ENCODE results near the gene FASTK.

FASTK gene

DNA sequence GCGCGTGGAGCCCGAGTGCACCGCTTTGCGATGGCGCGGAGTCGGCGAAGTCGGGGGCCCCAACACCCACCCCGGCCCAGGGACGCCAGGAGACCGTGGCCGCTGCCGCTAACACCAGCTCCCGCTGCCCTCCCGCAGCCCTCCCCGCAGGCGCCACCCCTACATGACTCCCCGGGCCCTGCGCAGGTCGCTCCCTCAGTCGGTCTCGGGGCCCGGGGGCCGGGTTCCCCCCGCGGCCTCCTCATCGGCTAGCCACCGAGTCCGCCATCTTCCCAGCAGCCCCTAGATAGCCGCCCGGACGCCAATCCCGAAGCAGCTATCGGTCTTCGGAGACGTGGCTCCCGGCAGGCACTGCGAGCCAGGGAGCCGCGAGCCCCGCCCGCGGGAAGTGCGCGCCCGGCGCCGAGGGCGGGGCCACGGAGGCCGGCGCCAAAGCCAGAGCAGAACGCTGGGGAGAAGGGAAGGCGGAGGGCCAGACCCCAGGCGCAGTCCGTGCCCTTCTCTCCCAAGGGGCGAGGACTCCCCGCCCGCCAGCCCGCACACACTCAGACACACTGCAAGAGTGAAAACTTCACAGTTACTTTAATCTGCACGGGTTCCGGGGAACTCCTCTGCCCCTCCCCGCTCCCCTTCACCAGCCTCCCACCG lies at the start of gene FASTK:
FASTK (minus strand) TSS at position 288 of the 648 bp plus-strand sequence; CDS start at position 245, 43 bp downstream.
- peak; percentile 75 for DNase-seq

DNA sequence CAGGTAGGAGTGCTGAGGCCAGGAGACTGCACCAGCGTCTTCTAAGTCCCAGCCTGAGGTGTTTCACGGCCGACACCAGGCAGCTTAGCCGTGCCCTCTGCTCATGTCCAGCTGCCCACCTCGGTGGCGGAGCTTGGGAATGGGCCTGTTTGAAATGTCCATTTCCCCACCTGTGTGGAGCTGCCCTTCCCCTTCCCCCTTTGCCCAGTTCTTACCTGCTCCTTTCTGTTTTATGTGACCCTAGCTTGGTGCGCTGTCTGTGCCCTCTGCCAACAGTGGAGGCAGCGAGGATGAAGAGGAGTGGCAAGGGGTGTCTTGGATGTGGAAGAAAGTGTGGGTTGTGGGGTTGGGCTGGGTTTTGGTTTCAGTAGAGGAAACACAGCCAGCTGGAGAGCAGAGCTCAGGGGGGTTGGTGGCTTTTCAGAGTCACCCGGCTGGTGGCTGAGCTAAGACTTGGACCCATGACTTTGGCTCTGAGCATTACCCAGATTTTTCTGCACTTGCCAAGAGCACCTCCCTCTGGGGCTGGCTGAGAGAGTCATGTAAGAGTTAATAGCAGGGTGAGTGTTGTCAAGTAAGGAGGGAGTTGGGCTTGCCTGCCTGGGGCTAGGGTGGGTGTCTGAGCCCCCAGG lies 49.5 kb upstream of the FASTK start:
- no peak for DNase-seq

GRCh38 chr7:151129117-151129959 lies 48.7 kb upstream of the FASTK start:
- DNase-seq: no peak

DNA sequence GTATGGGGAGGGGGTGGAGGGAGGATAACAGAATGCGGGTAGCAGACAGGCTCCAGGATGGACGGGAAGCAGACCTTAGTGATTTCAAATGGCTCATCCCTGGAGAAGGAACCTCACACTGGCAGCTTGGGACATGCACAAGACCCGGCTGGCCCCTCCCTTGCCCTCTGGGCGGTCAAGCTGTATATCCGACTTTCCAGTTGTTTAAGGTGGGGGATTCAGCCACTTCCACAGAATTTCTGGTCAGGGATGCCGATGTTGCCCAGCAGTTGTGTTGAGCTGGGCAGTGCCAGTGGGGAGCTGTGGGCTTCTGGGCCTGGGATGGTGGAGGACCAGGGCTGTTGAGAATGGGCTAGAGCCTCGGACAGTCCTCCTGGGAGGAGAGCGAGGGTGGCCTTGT lies 48.1 kb upstream of the FASTK start:
- DNase-seq: no peak

- DNase-seq: no peak
These were observed 47.5 kb upstream of the FASTK start for GRCh38 chr7:151128144-151128543.

- no peak for DNase-seq
These were observed 46.0 kb upstream of the FASTK start for GRCh38 chr7:151126491-151127137.

DNA sequence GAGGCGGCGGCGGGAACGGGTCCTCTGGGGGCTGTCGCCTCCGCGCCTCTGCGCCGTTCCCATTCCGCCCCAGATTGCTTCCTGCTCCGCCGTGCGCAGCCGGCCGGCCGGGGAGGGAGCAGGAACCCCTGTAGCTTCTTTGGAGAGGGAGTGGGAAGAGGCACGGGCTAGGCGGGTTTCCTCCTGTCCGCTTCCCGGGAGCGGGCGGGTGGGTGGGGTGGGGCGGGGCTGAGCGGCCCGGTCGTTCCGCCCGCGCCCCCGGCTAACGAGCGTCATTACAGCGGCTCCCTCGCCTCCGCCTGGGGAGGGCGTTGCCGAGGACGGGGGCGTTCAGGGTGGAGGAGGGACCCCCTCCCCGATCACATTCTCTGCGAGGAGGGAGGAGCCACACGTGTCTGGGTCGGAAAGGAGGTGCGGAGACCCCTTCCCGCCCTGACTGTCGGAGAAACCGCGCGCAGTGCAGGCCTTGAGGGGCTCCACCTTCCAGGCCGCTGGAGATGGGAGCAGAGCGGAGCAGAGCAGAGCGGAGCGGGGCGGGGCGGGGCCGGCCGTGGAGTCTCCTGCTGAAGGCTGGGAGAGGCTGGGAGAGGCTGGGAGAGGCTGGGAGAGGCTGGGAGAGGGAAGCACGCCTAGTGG lies 45.4 kb upstream of the FASTK start:
- no peak for DNase-seq

DNA sequence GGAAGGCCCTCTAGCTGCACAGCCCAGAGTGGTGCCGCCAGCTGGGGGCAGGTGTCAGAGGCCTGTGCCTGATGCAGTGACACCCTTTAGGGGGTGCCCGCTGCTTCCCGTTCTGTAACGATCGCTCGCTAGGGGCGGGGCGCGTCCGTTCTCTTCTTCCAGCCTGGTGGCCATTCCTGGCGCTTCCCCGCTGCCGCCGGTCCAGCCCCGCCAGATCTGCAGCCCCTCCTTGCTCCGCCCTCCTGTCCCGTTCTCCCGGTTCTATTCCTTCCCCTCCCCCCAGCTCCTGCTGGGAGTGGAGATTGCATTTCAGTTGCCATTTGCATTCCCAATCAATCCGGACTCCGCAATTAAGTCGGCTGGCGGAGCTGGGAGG lies 44.8 kb upstream of the FASTK start:
- no peak for DNase-seq

GRCh38 chr7:151124899-151125399 lies 44.3 kb upstream of the FASTK start:
- DNase-seq: no peak

DNA sequence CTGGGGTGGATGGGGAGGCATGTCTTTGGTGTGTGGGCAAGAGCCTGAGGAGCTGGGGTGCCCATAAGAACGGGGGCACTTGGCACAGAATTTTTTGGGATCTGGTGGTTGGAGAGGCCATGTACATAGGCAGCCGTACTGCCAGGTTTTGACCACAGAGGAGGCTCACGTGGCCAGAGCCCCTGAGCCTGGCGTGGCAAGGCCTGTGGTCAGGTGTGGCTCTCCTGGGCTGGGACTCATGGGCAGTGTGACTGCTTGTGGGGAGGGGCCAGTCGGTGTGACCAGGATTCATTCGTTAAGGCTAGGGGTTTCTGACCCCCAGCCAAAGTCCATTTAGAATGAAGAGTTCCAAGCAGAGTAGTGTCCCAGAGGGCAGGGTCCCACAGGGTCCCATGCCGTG lies 43.9 kb upstream of the FASTK start:
- DNase-seq: no peak

DNA sequence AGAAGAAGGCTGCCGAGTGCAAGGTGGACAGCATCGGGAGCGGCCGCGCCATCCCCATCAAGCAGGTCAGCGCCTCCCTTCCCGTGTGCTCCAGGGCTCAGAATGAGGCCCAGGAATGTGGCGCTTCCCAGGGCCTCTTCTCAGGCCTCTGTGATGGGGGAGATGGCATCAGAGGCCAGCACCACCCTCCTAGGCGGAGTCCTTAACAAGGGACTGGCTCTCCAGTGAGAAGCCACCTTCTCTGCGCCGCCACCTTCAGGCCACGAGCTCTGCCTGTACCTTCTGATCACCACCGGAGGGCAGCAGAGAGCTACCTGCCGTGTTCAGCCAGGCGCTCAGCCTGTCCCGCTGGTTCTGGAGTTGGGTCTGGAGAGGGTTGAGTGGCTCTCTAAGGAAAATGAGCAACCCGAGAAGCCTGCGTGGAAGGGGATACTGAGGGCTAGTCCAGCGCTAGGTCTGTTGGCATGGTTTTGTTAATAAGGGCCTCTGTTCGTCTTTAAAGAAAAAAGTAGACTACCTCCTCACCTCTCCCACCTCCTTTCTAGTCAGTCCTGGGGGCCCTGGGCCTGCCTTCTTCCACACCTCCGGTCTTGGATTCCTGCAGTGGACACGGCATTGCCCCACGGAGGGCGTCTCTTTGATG lies 43.3 kb upstream of the FASTK start:
- peak; percentile 42 for DNase-seq

DNA sequence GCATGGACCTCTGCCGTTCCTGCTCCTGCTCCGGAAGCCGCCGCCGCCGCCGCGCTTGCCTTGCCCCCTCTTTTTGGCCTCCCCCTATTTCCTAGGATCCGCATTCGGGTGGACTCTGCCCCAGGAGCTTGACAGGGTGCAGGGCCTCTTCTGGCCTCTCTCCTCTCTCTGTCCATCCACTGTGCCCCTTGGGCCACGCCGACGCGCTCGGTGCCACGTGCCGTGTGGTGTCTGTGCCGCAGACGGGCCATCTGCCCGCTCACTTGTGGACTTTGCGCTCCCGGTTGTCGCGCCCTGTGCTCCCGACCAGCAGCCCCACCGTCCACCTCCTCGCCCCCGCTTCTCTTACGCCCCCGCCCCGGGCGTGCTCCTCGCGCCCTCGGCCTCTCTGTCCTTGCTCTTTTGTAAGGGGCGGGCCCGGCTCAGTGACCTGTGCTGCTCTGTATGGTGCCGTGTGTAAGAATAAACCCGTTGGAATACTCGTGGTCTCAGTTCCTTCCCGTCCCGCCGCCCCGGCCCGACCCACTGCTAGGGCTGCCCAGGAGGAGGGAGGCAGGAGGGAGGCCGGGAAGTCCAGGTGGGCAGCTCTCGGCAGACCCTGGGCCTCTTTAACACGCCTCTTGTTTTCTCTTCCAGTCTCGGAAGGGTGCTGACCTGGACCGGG lies 42.7 kb upstream of the FASTK start:
- DNase-seq: no peak

DNA sequence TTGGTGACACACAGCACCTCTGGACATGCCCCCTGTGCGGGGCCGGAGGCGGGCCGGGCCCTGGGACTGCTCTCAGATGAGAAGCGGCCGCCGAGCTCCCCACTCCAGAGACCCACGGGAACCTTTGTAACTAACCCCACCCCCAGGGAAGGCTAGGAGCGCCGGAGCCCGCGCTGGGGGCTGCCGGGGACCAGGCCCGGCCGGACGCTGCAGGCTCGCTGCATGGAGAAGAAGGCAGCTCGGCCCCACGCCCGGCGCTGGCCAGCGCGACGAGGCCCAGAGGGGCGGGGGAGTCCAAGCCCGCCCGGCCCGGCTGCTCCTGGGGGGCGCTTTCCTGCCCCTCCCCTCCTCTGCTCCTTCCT lies 42.2 kb upstream of the FASTK start:
- no peak for DNase-seq

- no peak for DNase-seq
These were observed 41.7 kb upstream of the FASTK start for GRCh38 chr7:151122276-151122675.

DNA sequence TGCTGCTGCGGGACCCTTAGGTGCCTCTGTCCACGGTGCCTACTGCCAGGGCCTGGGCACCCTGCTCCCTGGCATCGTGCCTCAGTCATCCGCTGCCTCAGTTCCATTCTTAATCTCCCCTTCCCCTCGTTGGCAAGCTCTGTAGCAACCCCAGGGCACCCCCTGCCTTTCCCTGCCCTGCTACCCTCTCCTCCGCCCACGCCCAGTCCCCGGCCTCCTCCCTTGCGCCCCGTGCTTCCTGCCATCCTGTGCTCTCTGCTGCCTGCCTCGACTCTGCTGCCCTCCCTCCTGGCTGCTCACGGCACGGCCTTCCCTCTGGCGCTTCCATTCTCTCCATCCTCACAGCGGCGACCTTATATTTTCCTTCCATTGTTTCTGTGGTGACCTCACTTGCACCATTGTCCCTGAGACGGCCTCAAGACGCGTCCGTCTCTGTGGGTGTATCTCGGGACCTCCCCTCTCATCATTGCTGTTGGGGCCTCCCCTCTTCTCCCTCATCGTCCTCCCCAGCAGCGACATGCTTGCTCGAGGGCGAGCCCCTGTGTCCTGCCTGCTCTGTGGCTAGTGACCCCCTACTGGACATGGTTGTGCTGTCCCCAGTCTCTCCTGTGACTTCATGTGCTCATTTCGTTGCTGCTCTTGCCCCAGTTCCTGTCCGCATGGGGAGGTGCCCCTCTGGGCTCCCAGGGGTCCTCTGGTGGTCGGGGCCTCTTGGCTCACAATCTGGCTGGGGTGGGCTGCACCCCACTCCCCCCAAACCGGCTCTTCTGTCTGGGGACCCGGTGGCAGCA lies 41.0 kb upstream of the FASTK start:
- no peak for DNase-seq

DNA sequence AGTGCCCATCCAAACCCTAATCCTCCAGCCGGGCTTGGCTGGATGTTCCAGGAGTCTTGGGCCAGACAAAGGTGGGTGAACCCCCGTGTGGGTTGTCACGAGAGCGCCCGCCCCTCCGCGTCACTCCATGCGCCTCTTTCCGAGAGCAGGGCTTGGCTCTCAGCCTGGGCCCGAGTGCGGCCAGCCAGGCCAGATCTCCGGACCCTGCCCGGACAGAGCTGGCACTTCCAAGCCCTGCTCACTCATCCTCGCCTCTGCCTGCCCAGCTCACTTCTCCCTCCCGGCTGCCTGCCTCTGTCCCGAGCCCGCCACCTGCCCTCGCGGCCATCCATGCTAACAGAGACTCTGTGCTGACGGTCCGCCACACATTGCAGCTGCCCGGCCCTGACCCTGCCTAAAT lies 40.3 kb upstream of the FASTK start:
- no peak for DNase-seq

- no peak for DNase-seq
These were observed 39.3 kb upstream of the FASTK start for GRCh38 chr7:151119902-151120301.

DNA sequence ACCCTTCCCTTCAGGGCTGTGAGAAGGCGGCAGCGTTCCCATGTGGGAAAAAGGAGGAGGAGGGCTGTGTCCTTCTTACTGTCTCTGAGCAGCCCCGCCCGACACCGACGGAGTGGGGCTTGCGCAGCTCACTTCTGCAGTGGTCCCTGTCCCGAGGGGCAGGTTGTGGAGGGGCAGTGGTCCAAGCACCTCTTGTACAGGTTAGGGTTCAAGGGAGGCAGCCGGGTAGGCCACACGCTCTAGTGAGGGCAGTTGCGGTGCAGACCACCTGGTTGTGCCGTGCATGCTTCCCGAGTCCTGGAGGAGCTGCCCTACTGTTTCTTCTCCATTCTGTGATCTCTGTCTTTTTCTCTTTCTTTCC lies 38.4 kb upstream of the FASTK start:
- no peak for DNase-seq

DNA sequence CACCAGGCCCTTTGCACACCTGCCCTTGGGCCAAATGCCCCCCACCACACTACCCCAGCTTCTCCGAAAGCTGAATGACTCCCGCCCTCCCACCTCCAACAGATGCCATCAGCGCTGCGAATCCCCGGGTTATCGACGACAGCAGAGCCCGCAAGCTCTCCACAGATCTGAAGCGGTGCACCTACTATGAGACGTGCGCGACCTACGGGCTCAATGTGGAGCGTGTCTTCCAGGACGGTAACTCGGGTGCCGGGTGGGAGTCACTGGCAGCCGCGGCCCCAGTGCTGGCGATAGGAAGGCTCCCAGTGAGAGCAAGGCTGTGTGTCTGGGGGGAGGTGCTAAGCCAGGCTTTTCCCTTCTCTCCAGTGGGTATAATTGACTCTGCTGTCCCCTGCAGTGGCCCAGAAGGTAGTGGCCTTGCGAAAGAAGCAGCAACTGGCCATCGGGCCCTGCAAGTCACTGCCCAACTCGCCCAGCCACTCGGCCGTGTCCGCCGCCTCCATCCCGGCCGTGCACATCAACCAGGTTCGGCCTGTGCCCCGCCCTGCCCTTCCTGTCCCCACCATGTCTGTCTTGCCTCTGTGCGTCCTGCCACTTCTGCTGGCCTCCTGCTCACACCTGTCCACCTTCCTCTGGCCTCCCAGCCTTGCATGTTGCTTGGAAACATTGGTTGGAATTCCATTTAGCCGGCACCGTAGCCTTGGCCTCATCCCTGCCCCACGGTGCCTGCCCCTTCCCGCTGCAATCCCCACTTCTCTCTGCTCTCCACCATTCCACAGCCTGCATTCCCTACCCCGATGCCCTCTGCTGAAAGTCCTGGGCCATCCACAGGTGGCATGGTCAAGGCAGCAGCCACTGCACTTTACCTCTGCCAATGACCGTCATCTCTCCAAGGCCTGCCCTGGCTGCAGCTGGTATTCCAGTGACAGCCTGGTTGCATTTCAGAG lies 37.8 kb upstream of the FASTK start:
- DNase-seq: no peak

- DNase-seq: no peak
These were observed 37.0 kb upstream of the FASTK start for GRCh38 chr7:151117565-151117964.

Measured in GF-D8 (cell line).